H1 (cell line): Measurements from ENCODE around the gene ACLY. TPM values are rescaled to one million over a fixed set of nuclear protein-coding genes. Genes with fewer than 3 reads are reported as not detected.

Source experiments
- CTCF ChIA-PET: fragments of 300-600 bp; sonication (Branson Sonifier 250); formaldehyde crosslinking; loops from one replicate; lab custom pipeline; 2021; ENCODE audit not compliant: partially characterized antibody; lab: Charles Lee
- POLR2A ChIA-PET: fragments of 300-600 bp; sonication (Branson Sonifier 250); formaldehyde crosslinking; loops from one replicate; lab custom pipeline; 2021; ENCODE audit warnings: inconsistent platforms; ENCODE audit not compliant: partially characterized antibody; lab: Charles Lee
- DNase-seq, 2 experiments: peaks; one replicate each; pipeline versions ENCODE4 v3.0.0 to v3.0.0-alpha.2; 2010 to 2022; ENCODE audit warnings: low spot score in 2 of 2, low read depth in 1 of 2, mixed read lengths in 1 of 2
- FAIRE-seq: peaks from 2 replicates; lab custom pipeline; 2011; peaks lifted over from hg19 to GRCh38; lab: Jason Lieb, UNC
- H2AFZ ChIP-seq: 2 replicates; pipeline ENCODE4 v1.8.1; 2012; ENCODE audit warnings: low read length, inconsistent platforms
- H2AK5ac ChIP-seq: 2 replicates; pipeline ENCODE4 v1.6.1; 2013; ENCODE audit warnings: low read depth, low read length
- H2BK120ac ChIP-seq: replicated peaks from 2 replicates; pipeline ENCODE3; 2013; ENCODE audit warnings: low read depth, low read length, inconsistent platforms
- H2BK12ac ChIP-seq: 2 replicates; pipeline ENCODE4 v1.6.1; 2013; ENCODE audit warnings: low read depth, low read length
- H2BK15ac ChIP-seq: 2 replicates; pipeline ENCODE4 v1.6.1; 2013; ENCODE audit warnings: low read length
- H2BK20ac ChIP-seq: 2 replicates; pipeline ENCODE4 v1.6.1; 2013; ENCODE audit warnings: low read length
- H2BK5ac ChIP-seq: 2 replicates; pipeline ENCODE4 v1.6.1; 2013; ENCODE audit warnings: low read depth, low read length
- H3K14ac ChIP-seq: 2 replicates; pipeline ENCODE4 v1.6.1; 2013; ENCODE audit warnings: inconsistent platforms; ENCODE audit not compliant: insufficient read length
- H3K18ac ChIP-seq: 2 replicates; pipeline ENCODE4 v1.6.1; 2013; ENCODE audit warnings: low read length; ENCODE audit errors: extremely low read depth
- H3K23ac ChIP-seq: 2 replicates; pipeline ENCODE4 v1.6.1; 2013; ENCODE audit warnings: inconsistent platforms; ENCODE audit not compliant: insufficient read length
- H3K23me2 ChIP-seq: 2 replicates; pipeline ENCODE4 v1.6.1; 2013; ENCODE audit warnings: low read depth, low read length
- H3K27ac ChIP-seq: 2 replicates; pipeline ENCODE4 v1.6.1; 2011; ENCODE audit warnings: low read depth, low read length, inconsistent platforms
- H3K27me3 ChIP-seq, 4 experiments: replicated peaks in 1 of 4; 1 replicate in 1 of 4; 2 replicates in 3 of 4; pipeline versions ENCODE4 v1.6.1 to v1.8.1; 2011 to 2013; ENCODE audit warnings: low read length in 3 of 4, mild to moderate bottlenecking in 3 of 4, inconsistent platforms in 2 of 4, mixed read lengths in 2 of 4, moderate library complexity in 1 of 4; ENCODE audit not compliant: control insufficient read depth in 3 of 4, insufficient read depth in 3 of 4; ENCODE audit errors: extremely low read depth in 1 of 4
- H3K36me3 ChIP-seq, 4 experiments: 2 replicates each; pipeline versions ENCODE4 v1.6.1 to v1.8.1; 2011 to 2013; ENCODE audit warnings: mild to moderate bottlenecking in 4 of 4, low read length in 3 of 4, moderate library complexity in 2 of 4, control low read depth in 1 of 4, inconsistent platforms in 1 of 4; ENCODE audit not compliant: insufficient read depth in 4 of 4, control insufficient read depth in 2 of 4
- H3K4ac ChIP-seq: replicated peaks from 2 replicates; pipeline ENCODE3; 2013; ENCODE audit warnings: low read length, low read depth, mixed read lengths, inconsistent platforms; ENCODE audit not compliant: insufficient read length
- H3K4me1 ChIP-seq, 4 experiments: replicated peaks in 1 of 4; 1 replicate in 1 of 4; 2 replicates in 3 of 4; pipeline versions ENCODE4 v1.6.1 to v1.8.1; 2011 to 2013; ENCODE audit warnings: low read length in 3 of 4, inconsistent platforms in 2 of 4, mixed read lengths in 1 of 4; ENCODE audit not compliant: insufficient read depth in 4 of 4, control insufficient read depth in 3 of 4
- H3K4me2 ChIP-seq, 2 experiments: 2 replicates each; pipeline versions ENCODE4 v1.6.1 to v1.8.1; 2011 to 2013; ENCODE audit warnings: low read depth in 2 of 2, low read length in 2 of 2, control low read depth in 1 of 2, inconsistent platforms in 1 of 2, mild to moderate bottlenecking in 1 of 2; ENCODE audit not compliant: insufficient read depth in 1 of 2
- H3K4me3 ChIP-seq, 4 experiments: fragments of 200-600, 300-600 bp in 1 of 4; sonication (generic), shearing (Covaris generic), sonication (Bioruptor Twin) in 1 of 4; 2 replicates each; pipeline versions ENCODE4 v1.5.1 to v1.8.1; 2011 to 2016; ENCODE audit warnings: low read length in 4 of 4, low read depth in 3 of 4, control low read depth in 2 of 4, inconsistent platforms in 2 of 4, mild to moderate bottlenecking in 2 of 4, mixed read lengths in 1 of 4, moderate library complexity in 1 of 4; ENCODE audit not compliant: insufficient read depth in 2 of 4; ENCODE audit errors: extremely low read depth in 1 of 4
- H3K56ac ChIP-seq: replicated peaks from 2 replicates; pipeline ENCODE3; 2013; ENCODE audit warnings: low read depth, mild to moderate bottlenecking, mixed read lengths, low read length, inconsistent platforms; ENCODE audit not compliant: insufficient read length
- H3K79me1 ChIP-seq: 2 replicates; pipeline ENCODE4 v1.6.1; 2013; ENCODE audit warnings: low read depth, low read length, control low read depth
- H3K79me2 ChIP-seq, 2 experiments: 2 replicates each; pipeline versions ENCODE4 v1.6.1 to v1.8.1; 2012 to 2013; ENCODE audit warnings: low read length in 2 of 2, mild to moderate bottlenecking in 2 of 2, inconsistent platforms in 1 of 2; ENCODE audit not compliant: insufficient read depth in 2 of 2, control insufficient read depth in 1 of 2
- H3K9ac ChIP-seq, 4 experiments: replicated peaks in 1 of 4; 1 replicate in 1 of 4; 2 replicates in 3 of 4; pipeline versions ENCODE4 v1.6.1 to v1.8.1; 2011 to 2013; ENCODE audit warnings: low read depth in 3 of 4, low read length in 3 of 4, control low read depth in 2 of 4, mild to moderate bottlenecking in 2 of 4, moderate library complexity in 2 of 4, inconsistent platforms in 1 of 4; ENCODE audit errors: extremely low read depth in 1 of 4
- H3K9me3 ChIP-seq, 2 experiments: 2 replicates each; pipeline versions ENCODE4 v1.6.1 to v1.8.1; 2012 to 2013; ENCODE audit warnings: mild to moderate bottlenecking in 2 of 2, moderate library complexity in 2 of 2, control low read depth in 1 of 2, inconsistent platforms in 1 of 2, low read depth in 1 of 2, low read length in 1 of 2, mixed read lengths in 1 of 2; ENCODE audit not compliant: insufficient read depth in 2 of 2
- H4K20me1 ChIP-seq, 2 experiments: replicated peaks in 1 of 2; 2 replicates each; pipeline versions ENCODE3 to v1.8.1; 2011 to 2013; ENCODE audit warnings: inconsistent platforms in 2 of 2, low read length in 2 of 2, mild to moderate bottlenecking in 1 of 2; ENCODE audit not compliant: insufficient read depth in 2 of 2, control insufficient read depth in 1 of 2
- H4K5ac ChIP-seq: 2 replicates; pipeline ENCODE4 v1.6.1; 2013; ENCODE audit warnings: low read length, low read depth, mixed read lengths, inconsistent platforms; ENCODE audit not compliant: insufficient read length
- H4K8ac ChIP-seq: 2 replicates; pipeline ENCODE4 v1.8.0; 2013; ENCODE audit warnings: mild to moderate bottlenecking, moderate library complexity, low read length, inconsistent platforms; ENCODE audit not compliant: insufficient read depth; ENCODE audit errors: extremely low read depth
- H4K91ac ChIP-seq: replicated peaks from 2 replicates; pipeline ENCODE3; 2013; ENCODE audit warnings: low read length, mixed read lengths, inconsistent platforms; ENCODE audit not compliant: insufficient read length
- HDAC6 ChIP-seq: IDR thresholded peaks from one replicate; pipeline ENCODE4 v1.7.1; 2012; ENCODE audit warnings: low read depth, mild to moderate bottlenecking, inconsistent platforms, low read length, moderate library complexity
- SIN3A ChIP-seq, 2 experiments: IDR thresholded peaks in 1 of 2; conservative IDR thresholded peaks in 1 of 2; 2 replicates each; pipeline ENCODE4 v1.6.1; 2011 to 2012; ENCODE audit warnings: low read length in 2 of 2, improper control_type of control experiment in 1 of 2, low read depth in 1 of 2, mild to moderate bottlenecking in 1 of 2
- WGBS, 2 experiments: shearing (Covaris generic) in 1 of 2; methylation state at CpG; one replicate each; pipeline versions ENCODE4 v1.1.6 to v1.1.7; 2013 to 2015; ENCODE audit warnings: low lambda C conversion rate in 2 of 2, mixed read lengths in 2 of 2, inconsistent platforms in 1 of 2, low coverage in 1 of 2, missing lambda C conversion rate in 1 of 2; ENCODE audit not compliant: insufficient replicate concordance in 2 of 2, insufficient coverage in 1 of 2, insufficient read length in 1 of 2; ENCODE audit errors: extremely low coverage in 1 of 2, missing lambda C conversion rate in 1 of 2; 5-methylcytosine and 5-hydroxymethylcytosine counted together
- polyA plus RNA-seq, 7 experiments: library from polyadenylated mRNA; depleted of rRNA in 3 of 7; stranded (reverse) in 5 of 7; unstranded in 2 of 7; fragments of >200 nt in 5 of 7; fragments of 200-250 nt in 2 of 7; gene quantifications; 1 replicate in 5 of 7; 2 replicates in 1 of 7; 4 replicates in 1 of 7; pipeline versions ENCODE4 v1.2.1 to v1.2.3, GENCODE V29; 2011 to 2013; ENCODE audit warnings: missing spikeins in 2 of 7, mixed read lengths in 2 of 7
- total RNA-seq: library from RNA; stranded (reverse); fragmentation: NEBNext Ultra II Directional; extraction: Animal tissue kit (Norgen Biotek cat#: 25700); gene quantifications from 2 replicates; pipeline ENCODE4 v1.2.1, GENCODE V29; 2021

ACLY gene
- total and polyA plus RNA-seq, 2 of the 8 experiments (the other 6 are each of a cell fraction or from before 2014, with no cell fraction given) = 167 to 393 TPM

DNA sequence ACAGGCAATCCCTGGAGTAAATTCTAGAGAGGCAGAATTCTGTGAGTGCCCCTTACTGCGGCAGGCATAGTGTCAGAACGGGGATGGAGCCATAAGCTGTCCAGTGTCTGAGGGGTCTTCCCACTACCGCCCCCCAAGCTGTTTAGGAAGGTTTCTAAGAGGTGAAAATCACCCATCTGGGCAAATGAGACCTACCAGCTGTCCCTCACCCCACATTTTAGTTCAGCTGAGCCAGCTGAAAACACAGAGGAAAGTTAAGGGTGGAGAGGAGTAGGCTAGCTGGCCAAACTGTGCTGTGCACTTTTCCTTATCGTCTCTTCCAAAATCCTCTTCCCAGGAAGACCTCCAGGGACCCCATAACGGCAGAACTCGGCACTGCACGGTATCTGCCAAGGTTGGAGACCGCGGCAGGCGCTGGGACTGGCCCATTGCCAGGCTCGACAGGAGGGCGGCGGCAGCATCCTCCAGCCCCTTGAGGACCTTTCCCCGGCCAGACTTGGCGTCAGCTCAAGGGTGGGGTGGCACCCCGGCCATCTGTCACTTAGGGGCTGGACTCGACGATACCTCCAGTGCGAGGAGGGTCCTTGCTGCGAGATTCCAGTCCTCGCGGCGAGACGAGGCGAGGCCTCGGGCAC lies 955 bp downstream of the ACLY start:
- H3K23me2 ChIP-seq = peaks cover 14% of the 10 kb centered on the region
- H2BK15ac ChIP-seq = no peak overlapping the region
- H2BK20ac ChIP-seq = no peak overlapping the region
- H2AK5ac ChIP-seq = no peak overlapping the region
- H3K4me2 ChIP-seq = peak overlapping the region; percentile 86 to 97
- peak overlapping the region; percentile 96 for H3K18ac ChIP-seq
- H3K23ac ChIP-seq = no peak overlapping the region
- POLR2A ChIA-PET = interaction anchor here (0.6 to 8.2 kb wide), 23 partner anchors 9 to 228 kb away, joined by 3 to 67 read pairs (median 6); partner anchors contain the start of genes CNP, DNAJC7, EIF1 and JUP
- no peak overlapping the region for H2BK120ac ChIP-seq
- no peaks in the 10 kb centered on the region for H3K27me3 ChIP-seq
- H3K9ac ChIP-seq = peak overlapping the region; percentile 79 to 93 (median 92)
- no peaks in the 10 kb centered on the region for H3K9me3 ChIP-seq
- peak overlapping the region; percentile 85 for H3K27ac ChIP-seq
- peak overlapping the region; percentile 92 for H3K56ac ChIP-seq
- H3K79me2 ChIP-seq = peaks cover 24 to 59% of the 10 kb centered on the region in 2 experiments
- TF ChIP-seq HDAC6 (no peak), SIN3A (conservative IDR thresholded peaks at IDR 0.05 in 1 of 2, IDR thresholded peaks at IDR 0.05 in 1 of 2; ENCODE audit: low read depth in 1 of 2, low read length in 2 of 2) (0 out of 4 replicates have a peak, but pooled peaks of 1 of the 2 experiments have one; percentile 40)
- TF ChIP-seq, all 59 proteins: peak for 1
- CTCF ChIA-PET = interaction anchor here (1.0 to 16.0 kb wide), 7 partner anchors 12 to 198 kb away, joined by 3 to 205 read pairs (median 4); partner anchors contain the start of gene CNP
- Histone ChIP-seq H2AFZ (no peak overlapping the region), H3K14ac (no peak overlapping the region), H4K20me1 (peaks cover 24 to 43% of the 10 kb centered on the region in 2 experiments), H4K8ac (peak overlapping the region; percentile 94), H2BK12ac (no peak overlapping the region), H2BK5ac (peak overlapping the region; percentile 97), H3K4me1 (peaks cover 13 to 31% (median 24%) of the 10 kb centered on the region in 4 experiments), H4K5ac (peak overlapping the region; percentile 39), H3K79me1 (peaks cover 18% of the 10 kb centered on the region), H4K91ac (peak overlapping the region; percentile 31), H3K36me3 (peaks cover 4 to 10% (median 7%) of the 10 kb centered on the region in 4 experiments; a peak in 6 of 8 replicates), H3K4me3 (peak overlapping the region; percentile 74 to 99 (median 93)), H3K4ac (peak overlapping the region; percentile 94)
- FAIRE-seq (no peak), DNase-seq (peak in 1 of 2 experiments; percentile 51)
- WGBS, 2 experiments = 7% methylated on average over 25 of the region's 26 CpGs; no CpG with 5 or more reads in 1 of the 2 experiments
